Measurements from ENCODE around the gene FGF2.
"Not testable (repeated sequence)": the region's sequence is repeated elsewhere in the genome, so short reads cannot be mapped to it uniquely, and the experiment has no call there.

The FGF2 gene

DNA sequence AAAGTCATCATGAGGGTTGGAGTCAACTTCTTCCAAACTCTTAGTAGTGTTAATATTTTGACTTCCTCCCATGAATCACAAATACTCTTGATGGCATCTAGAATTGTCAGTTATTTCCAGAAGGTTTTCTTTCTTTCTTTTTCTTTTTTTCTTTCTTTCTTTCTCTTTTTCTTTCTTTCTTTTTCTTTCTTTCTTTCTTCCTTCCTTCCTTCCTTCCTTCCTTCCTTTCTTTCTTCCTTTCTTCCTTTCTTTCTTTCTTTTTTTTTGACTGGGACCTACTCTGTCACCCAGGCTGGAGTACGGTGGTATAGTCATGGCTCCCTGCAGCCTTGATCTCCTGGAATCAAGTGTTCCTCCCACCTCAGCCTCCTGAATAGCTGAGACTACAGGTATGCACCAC, 17.8 kb downstream of the FGF2 start:
- in situ Hi-C loops (cut with HindIII; ENCODE audit: low sequenced_read_pairs): not testable (repeated sequence)

- in situ Hi-C loops (cut with HindIII; ENCODE audit: low sequenced_read_pairs): no loop called here
These were observed 18.4 kb downstream of the FGF2 start for GRCh38 chr4:122845066-122845465.

DNA sequence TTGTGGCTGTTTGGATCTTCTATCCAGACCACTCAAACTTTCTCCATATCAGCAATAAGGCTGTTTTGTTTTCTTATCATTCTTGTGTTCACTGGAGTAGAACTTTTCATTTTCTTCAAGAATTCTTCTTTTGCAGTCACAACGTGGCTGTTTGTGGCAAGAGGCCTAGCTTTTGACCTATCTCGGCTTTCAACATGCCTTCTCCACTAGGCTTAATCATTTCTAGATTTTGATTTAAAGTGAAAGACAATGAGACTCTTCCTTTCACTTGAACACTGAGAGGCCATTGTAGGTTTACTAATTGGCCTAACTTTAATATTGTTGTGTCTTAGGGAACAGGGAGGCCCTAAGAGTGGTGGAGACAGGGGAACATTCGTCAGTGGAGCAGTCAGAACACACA, 19.1 kb downstream of the FGF2 start:
- in situ Hi-C loops (cut with HindIII; ENCODE audit: low sequenced_read_pairs): no loop called here

DNA sequence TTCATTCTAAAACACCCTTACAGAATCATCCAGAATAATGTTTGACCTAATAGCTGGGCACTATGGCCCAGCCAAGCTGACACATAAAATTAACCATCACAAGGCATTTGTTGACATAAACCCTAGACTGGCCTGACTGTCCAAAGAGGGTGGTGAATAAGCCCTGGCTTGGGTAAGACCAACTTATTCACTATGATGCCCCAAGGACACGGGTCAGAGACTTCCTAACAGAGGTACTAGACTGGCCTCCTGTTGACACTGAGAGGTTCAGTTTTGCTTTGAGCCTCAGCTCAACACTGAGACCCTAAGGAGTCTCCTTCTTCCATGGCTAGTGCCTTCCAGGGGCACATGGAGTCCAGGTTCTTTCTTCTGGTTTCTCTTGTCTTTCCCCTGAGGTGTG, 21.3 kb downstream of the FGF2 start:
- in situ Hi-C loops (cut with HindIII; ENCODE audit: low sequenced_read_pairs): no loop called here

DNA sequence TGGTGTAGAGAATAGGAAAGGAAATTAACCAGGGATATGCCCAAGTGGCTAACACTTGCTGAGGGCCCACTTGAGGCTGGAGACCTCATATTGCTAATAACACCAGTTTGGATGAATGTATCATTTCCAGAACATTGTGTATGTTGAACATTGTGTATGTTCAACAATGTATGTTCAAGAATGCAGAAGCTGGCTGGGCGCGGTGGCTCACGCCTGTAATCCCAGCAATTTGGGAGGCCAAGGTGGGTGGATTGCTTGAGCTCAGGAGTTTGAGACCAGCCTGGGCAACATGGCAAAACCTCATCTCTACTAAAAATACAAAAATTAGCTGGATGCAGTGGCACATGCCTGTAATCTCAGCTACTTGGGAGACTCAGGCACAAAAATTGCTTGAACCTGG, 23.2 kb downstream of the FGF2 start:
- in situ Hi-C loops (cut with HindIII; ENCODE audit: low sequenced_read_pairs): not testable (repeated sequence)

DNA sequence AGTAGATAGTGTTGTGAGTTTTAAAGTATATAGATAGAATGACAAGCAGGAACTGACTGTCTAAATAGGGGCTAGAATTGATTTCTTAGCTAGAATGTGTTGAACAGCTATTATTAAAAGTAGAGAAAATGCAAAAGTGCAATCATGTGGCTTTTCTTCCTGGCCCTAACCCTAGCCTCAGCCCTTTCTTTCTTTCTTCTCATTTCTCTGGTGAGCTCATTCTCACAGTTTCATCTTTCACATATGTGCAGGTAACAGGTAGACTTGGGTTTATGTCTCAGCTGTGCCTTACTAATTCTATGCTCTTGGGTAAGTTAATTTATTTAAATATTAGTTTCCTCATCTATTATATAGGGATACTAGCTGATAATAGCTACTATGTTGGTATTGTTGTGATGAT, 24.9 kb downstream of the FGF2 start:
- in situ Hi-C loops (cut with HindIII; ENCODE audit: low sequenced_read_pairs): no loop called here

- in situ Hi-C loops (cut with HindIII; ENCODE audit: low sequenced_read_pairs): no loop called here
These were observed 28.1 kb downstream of the FGF2 start for GRCh38 chr4:122854447-122855352.

GRCh38 chr4:122855353-122855890, 28.8 kb downstream of the FGF2 start:
- in situ Hi-C loops (cut with HindIII; ENCODE audit: low sequenced_read_pairs): no loop called here

GRCh38 chr4:122857160-122857559, 30.5 kb downstream of the FGF2 start:
- in situ Hi-C loops (cut with HindIII; ENCODE audit: low sequenced_read_pairs): no loop called here

GRCh38 chr4:122858705-122859104, 32.1 kb downstream of the FGF2 start:
- in situ Hi-C loops (cut with HindIII; ENCODE audit: low sequenced_read_pairs): no loop called here

GRCh38 chr4:122861172-122861943, 34.7 kb downstream of the FGF2 start:
- in situ Hi-C loops (cut with HindIII; ENCODE audit: low sequenced_read_pairs): no loop called here

GRCh38 chr4:122863639-122864038, 37.0 kb downstream of the FGF2 start:
- in situ Hi-C loops (cut with HindIII; ENCODE audit: low sequenced_read_pairs): no loop called here

- in situ Hi-C loops (cut with HindIII; ENCODE audit: low sequenced_read_pairs): no loop called here
These were observed 38.8 kb downstream of the FGF2 start for GRCh38 chr4:122865425-122865824.

DNA sequence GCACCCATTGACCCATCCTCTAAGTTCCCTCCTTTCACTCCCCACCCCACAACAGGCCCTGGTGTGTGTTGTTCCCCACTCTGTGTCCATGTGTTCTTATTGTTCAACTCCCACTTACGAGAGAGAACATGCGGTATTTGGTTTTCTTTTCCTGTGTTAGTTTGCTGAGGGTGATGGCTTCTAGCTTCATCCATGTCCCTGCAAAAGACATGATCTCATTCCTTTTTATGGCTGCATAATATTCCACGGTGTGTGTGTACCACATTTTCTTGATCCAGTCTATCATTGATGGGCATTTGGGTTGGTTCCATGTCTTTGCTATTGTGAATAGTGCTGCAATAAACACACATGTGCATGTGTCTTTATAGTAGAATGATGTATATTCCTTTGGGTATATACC, 41.6 kb downstream of the FGF2 start:
- in situ Hi-C loops (cut with HindIII; ENCODE audit: low sequenced_read_pairs): not testable (repeated sequence)

DNA sequence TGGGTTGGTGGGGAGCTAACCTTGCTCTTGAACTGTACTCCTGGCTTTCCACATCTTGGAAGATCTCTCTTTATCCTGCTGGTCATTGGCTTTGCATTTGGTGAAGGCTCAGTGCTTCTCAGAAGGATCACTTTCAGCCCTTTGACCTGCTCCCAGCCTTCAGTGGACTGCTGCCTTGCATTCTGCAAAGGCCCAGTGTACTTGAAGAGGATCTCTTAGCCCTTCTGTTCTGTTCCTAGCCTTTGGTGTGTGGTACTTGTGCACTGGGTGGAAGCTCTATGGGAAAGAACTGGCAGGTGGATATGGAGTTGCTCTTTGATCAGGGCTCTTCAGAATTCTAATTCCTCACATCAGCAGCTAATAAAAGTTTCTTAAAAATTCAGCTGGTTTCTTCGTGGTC, 46.5 kb downstream of the FGF2 start:
- in situ Hi-C loops (cut with HindIII; ENCODE audit: low sequenced_read_pairs): no loop called here

DNA sequence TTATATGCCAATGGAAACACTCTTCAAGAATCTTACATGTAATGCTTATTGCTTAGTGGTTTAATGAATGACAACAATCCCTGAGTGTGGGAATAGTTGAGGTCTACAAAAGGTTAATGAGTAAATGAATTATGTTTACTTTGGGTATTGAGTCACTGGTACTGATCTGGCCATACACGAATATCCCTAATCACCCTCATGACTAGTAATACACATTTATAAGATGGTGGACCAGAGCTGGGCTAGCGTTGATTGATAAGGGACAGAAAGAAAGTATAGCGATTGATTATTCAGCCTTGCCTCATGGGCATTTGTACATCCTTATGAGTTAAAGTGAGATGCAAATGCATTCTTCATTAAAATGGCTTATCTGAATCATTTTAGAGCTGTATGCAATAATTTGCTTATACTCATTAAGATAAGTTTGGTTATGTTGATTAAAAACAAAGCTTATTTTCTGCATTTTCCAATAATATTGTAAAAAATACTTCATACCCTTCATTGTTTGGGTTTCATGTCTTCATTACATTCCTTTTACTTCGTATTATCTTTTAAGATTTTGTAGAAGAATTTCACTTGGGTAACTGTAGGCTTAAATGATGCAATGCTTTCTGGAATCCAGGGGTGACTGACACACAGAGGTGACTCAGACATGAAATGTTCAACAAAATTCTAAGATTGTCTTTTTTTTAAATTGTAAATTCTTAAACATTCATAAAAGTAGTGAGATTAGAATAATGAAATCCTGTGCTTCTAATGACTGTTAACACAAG, 47.4 kb downstream of the FGF2 start:
- in situ Hi-C loops (cut with HindIII; ENCODE audit: low sequenced_read_pairs): no loop called here

GRCh38 chr4:122875949-122876348, 49.3 kb downstream of the FGF2 start:
- in situ Hi-C loops (cut with HindIII; ENCODE audit: low sequenced_read_pairs): no loop called here

- in situ Hi-C loops (cut with HindIII; ENCODE audit: low sequenced_read_pairs): no loop called here
These were observed 49.8 kb downstream of the FGF2 start for GRCh38 chr4:122876456-122876855.

DNA sequence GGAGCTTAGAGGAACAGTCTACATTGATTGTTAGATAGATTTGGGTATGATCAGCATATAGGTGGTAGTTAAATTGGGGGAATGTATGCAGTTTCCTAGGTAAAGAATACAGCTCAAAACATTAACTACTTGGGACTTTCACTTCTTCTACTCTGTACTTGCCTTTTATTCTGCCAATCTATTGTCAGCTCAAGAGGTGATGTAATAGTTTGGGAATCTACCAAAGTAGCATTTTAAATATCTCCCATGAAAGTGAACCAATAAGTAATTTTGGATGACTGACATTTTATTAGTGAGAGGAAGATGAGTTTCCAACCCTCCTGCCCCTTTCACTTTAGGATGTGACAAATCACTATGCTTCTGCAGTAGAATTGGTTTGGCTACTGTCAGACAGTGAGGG, 52.4 kb downstream of the FGF2 start:
- in situ Hi-C loops (cut with HindIII; ENCODE audit: low sequenced_read_pairs): no loop called here

DNA sequence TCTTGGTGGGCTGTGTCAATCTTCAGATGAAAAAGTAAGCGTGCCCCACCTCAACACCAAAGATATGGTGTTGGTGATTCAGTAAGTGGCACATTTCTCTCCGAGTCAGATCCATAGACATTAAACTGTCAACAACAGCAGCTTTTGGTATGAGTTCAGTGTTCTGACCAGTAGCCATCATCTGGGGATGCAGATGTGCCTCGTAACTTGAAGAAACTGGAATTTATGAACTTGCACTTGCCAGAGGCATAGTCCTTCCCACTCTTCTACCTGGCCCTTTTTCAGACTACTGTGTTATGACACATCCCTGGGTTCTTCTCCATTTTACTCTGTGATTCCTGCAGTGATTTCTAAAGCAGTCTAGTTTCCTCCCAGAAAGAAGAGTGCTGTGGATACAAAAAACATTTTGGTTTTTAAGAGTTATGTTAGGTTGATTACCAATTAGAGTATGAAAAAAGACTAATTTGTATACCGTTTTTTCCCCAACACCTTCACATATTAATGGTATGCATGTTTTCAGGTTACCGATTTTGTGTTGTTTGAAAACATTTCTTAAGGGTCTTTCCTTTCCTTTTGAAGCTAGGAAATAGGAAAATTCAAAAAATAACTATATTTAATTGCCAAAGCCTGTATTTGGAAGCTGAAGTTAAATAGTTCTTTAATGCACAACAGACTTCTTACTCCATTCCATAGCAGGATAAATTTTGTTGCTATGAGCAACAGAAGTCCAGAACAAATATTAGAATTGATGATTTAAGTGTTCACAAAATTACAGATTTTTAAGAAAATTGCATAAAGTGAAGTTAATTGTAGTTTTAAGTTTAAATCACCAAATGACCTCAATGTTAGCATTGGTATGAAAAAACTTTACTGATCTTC, 56.5 kb downstream of the FGF2 start:
- in situ Hi-C loops (cut with HindIII; ENCODE audit: low sequenced_read_pairs): no loop called here

Measured in DLD1 (cell line).